Subcutaneous abdominal adipose tissue (tissue), 5 donors: ENCODE data around the gene PLA2G12A.

Experiments used
- H3K27ac ChIP-seq: one replicate; pipeline ENCODE4 v1.7.0; 2013; ENCODE audit warnings: low read depth, mild to moderate bottlenecking, inconsistent platforms, low read length, moderate library complexity
- H3K27me3 ChIP-seq, 5 donors: one replicate each; pipeline ENCODE4 v1.7.0; 2013; ENCODE audit warnings: low read length in 5 of 5, inconsistent platforms in 1 of 5; ENCODE audit not compliant: control insufficient read depth in 5 of 5, insufficient read depth in 4 of 5
- H3K36me3 ChIP-seq, 5 donors: one replicate each; pipeline ENCODE4 v1.7.0; 2013; ENCODE audit warnings: low read length in 5 of 5; ENCODE audit not compliant: control insufficient read depth in 5 of 5, insufficient read depth in 5 of 5
- H3K4me1 ChIP-seq, 5 donors: one replicate each; pipeline ENCODE4 v1.7.0; 2013; ENCODE audit warnings: low read length in 5 of 5, mild to moderate bottlenecking in 3 of 5, moderate library complexity in 1 of 5; ENCODE audit not compliant: control insufficient read depth in 5 of 5, insufficient read depth in 5 of 5
- H3K4me3 ChIP-seq, 5 donors: one replicate each; pipeline ENCODE4 v1.7.0; 2013; ENCODE audit warnings: low read length in 5 of 5, low read depth in 1 of 5
- H3K9ac ChIP-seq, 5 donors: one replicate each; pipeline ENCODE4 v1.7.0; 2013; ENCODE audit warnings: low read length in 5 of 5, mild to moderate bottlenecking in 4 of 5, moderate library complexity in 3 of 5
- H3K9me3 ChIP-seq, 5 donors: one replicate each; pipeline ENCODE4 v1.7.0; 2013; ENCODE audit warnings: low read length in 5 of 5; ENCODE audit not compliant: control insufficient read depth in 5 of 5
- donor health status: healthy.
- donor health status: healthy.
- donor health status: healthy.
- donor health status: healthy.
- donor health status: healthy.

Gene PLA2G12A

DNA sequence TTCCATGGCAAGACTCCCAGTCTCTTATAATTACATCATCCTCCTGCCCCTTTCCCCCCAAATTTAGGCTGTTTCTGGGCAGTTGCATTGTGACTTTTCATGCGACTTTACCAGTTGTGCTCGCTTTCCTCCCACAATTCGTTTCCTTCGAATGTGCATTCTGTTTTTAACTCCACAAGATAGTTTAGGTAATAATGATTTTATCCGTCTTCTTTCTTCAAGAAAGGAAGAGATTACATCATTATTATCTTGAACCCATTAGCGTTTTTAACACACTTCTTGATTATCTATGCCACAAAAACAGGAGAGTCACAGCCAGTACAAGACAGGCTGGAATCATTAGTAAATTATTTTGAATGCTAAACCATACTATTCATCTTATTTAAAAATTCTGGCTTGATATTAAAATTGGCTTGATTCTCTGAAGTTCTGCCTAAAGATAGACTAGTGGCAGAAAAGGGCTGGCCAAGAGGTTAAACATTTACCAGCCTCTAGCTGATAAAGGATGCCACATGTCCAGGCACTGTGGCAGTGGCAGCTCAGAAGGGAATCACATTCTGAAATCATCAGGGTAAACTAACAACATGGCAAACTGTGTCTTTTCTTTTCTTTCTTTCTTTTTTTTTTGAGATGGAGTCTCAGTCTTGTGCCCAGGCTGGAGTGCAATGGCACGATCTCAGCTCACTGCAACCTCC lies 19.7 kb upstream of the PLA2G12A start:
- Histone ChIP-seq H3K9ac (no peak overlapping the region), H3K27me3 (no peaks in the 10 kb centered on the region), H3K27ac (no peak overlapping the region), H3K9me3 (no peaks in the 10 kb centered on the region), H3K4me1 (no peaks in the 10 kb centered on the region), H3K4me3 (no peak overlapping the region), H3K36me3 (no peaks in the 10 kb centered on the region)

DNA sequence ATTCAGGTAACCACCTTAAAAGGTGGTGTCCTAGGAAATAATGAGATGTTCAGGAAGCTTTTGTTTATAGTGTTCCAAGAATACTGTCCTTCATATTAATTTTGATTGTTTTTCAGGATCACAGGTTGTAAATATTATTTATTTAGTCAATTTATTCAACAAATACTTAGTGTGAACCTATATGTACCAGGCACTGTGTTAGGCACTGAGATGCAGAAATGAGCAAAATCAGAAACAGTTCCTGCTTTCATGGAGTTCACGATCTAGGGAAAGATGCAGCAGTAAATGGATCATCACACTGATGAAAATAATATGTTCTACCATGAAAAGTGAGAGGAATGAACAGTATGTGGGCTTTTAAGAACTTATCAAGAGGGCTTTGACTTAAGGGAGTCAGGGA lies 18.2 kb upstream of the PLA2G12A start:
- H3K9me3 ChIP-seq: no peaks in the 10 kb centered on the region
- no peak overlapping the region for H3K4me3 ChIP-seq
- H3K4me1 ChIP-seq: no peaks in the 10 kb centered on the region
- H3K9ac ChIP-seq: no peak overlapping the region
- H3K27ac ChIP-seq: no peak overlapping the region
- H3K36me3 ChIP-seq: no peaks in the 10 kb centered on the region
- H3K27me3 ChIP-seq: no peaks in the 10 kb centered on the region

DNA sequence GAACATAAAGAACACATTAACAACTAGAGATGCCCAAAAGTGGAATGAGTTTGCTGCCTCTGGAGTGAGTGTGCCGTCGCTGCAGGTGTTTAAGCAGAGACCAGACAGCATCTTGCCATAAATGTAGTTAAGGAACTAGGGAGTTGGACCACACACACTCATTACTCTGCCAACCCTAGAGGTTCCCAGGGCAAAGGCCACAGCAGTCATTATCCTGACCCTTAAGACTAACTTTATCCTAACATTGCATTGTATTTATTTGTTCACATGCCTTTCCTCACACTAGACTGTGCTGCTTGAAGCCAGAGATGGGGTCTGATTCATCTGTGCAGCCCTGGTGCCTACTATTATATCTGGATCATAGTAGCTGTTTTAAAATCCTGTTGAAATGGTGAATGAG lies 16.9 kb upstream of the PLA2G12A start:
- H3K4me1 ChIP-seq: no peaks in the 10 kb centered on the region
- no peaks in the 10 kb centered on the region for H3K36me3 ChIP-seq
- no peak overlapping the region for H3K9ac ChIP-seq
- H3K4me3 ChIP-seq: no peak overlapping the region
- no peak overlapping the region for H3K27ac ChIP-seq
- H3K9me3 ChIP-seq: no peaks in the 10 kb centered on the region
- no peaks in the 10 kb centered on the region for H3K27me3 ChIP-seq

DNA sequence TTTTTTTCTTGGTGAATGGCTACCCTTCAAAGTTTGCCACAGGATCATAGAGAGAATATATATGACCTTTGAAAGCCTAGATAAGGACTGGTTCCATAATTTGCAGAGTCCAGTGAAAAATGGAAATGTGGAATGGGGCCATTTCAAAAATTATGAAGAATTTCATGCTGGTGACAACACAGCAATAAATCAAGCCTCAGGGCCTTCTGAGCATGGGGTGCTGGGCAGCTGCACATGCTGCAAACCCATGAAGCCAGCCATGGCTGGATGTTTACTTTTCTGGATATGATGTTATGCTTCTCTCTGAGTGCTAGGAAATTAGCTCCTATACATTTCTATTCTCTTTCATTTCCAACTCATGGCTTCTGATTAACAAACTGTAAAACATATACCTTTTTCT lies 16.0 kb upstream of the PLA2G12A start:
- no peaks in the 10 kb centered on the region for H3K4me1 ChIP-seq
- no peaks in the 10 kb centered on the region for H3K9me3 ChIP-seq
- H3K36me3 ChIP-seq: no peaks in the 10 kb centered on the region
- no peak overlapping the region for H3K27ac ChIP-seq
- no peaks in the 10 kb centered on the region for H3K27me3 ChIP-seq
- H3K9ac ChIP-seq: no peak overlapping the region
- H3K4me3 ChIP-seq: no peak overlapping the region

DNA sequence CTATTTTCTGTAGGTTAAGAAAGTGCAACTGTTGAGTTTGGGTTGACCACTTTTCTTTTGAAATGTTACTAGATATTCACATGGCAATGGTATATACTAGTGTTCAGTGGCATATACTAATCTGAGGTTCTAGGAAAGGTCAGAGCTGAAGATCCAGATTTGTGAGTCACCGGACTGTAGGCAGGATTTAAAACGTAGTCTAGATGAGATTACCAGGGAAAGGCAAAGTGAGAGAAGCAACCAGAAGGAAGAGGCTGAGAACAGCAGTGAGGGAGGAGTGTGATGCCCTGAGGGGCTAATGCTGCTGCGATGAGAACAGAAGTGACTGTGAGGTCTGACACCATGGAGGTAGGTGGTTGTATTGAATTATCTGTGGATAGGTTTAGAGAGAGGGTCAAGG lies 9.7 kb upstream of the PLA2G12A start:
- H3K9ac ChIP-seq: no peak overlapping the region
- H3K4me3 ChIP-seq: no peak overlapping the region
- no peak overlapping the region for H3K27ac ChIP-seq
- H3K4me1 ChIP-seq: no peaks in the 10 kb centered on the region
- H3K27me3 ChIP-seq: peaks cover 0 to 6% (median 0%) of the 10 kb centered on the region in 5 donors
- no peaks in the 10 kb centered on the region for H3K36me3 ChIP-seq
- no peaks in the 10 kb centered on the region for H3K9me3 ChIP-seq

DNA sequence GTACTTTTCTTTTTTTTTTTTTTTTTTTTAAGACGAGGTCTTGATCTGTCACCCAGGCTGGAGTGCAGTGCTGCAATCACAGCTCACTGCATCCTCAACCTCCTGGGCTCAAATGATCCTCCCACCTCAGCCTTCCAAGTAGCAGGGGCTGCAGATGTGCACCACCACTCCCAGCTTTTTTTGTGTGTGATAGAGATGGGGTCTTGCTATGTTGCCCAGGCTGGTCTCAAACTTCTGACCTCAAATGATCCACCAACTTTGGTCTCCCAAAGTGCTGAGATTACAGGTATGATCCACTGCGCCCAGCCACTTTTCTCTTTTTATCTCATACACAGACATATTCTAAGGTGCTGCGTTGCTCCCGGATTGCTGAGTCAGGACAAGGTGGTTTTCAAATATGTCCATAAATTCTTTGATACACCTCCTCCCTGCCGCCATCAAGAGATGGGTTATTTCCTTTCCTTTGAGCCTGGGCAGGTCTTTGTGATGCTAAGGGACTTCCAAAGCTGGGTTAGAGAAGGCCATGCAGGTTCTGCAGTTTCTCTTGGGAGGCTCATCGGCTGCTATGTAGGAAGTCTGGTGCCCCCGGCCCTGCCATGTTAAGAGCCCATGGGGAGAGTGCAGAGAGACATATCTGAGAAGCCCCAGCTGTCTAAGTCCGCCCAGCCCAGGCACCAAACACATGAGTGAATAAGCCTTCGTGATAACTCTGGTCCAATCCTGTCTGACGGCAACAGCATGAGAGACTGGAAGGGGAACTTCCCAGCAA lies 8.4 kb upstream of the PLA2G12A start:
- no peak overlapping the region for H3K9ac ChIP-seq
- H3K27me3 ChIP-seq: peaks cover 0 to 6% (median 0%) of the 10 kb centered on the region in 5 donors

DNA sequence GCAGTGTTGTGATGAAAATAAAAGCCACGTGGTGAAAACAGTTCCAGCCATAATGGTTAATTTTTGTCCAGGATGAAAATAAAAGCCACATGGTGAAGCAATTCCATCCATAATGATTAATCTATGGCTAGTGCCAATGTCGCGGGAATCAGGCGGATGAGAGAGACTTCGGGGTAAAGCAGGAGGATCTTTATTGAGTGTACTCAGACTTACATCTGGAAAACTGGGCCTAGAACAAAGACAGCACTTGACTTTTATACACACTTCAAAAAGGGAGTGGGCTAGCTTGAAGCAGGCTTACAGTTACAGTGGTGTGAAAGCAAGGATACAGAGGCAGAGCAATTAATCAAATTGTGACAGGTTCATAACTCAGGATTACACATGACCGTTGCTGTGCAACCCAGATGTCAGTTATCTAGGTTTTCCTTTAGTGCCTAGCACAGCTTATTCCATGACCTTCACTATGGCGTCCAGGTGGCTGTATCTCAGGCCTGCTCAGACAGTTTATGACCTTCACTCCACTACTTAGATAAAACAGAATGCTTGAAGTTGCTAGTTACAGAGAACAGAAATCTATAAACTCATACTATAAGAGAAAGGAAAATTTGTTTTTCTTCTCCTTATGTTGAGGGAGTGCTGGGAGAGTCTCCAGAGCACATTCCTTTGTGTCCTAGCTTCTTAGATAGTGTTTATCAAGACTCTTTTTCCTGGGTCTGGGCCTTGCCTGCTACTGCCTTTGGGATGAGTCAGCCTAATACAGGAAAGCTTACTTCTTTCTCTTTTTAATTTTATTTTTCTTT lies 5.9 kb upstream of the PLA2G12A start:
- Histone ChIP-seq H3K9ac (no peak overlapping the region), H3K4me3 (no peak overlapping the region), H3K27ac (no peak overlapping the region), H3K9me3 (no peaks in the 10 kb centered on the region), H3K27me3 (peaks cover 0 to 6% (median 0%) of the 10 kb centered on the region in 5 donors), H3K4me1 (peaks cover 0 to 1% (median under 1%) of the 10 kb centered on the region in 5 donors), H3K36me3 (no peaks in the 10 kb centered on the region)

More for the DNA sequence above, 8.4 kb upstream of the PLA2G12A start:
- H3K27ac ChIP-seq: no peak overlapping the region
- no peak overlapping the region for H3K4me3 ChIP-seq
- no peaks in the 10 kb centered on the region for H3K4me1 ChIP-seq
- no peaks in the 10 kb centered on the region for H3K9me3 ChIP-seq
- no peaks in the 10 kb centered on the region for H3K36me3 ChIP-seq

DNA sequence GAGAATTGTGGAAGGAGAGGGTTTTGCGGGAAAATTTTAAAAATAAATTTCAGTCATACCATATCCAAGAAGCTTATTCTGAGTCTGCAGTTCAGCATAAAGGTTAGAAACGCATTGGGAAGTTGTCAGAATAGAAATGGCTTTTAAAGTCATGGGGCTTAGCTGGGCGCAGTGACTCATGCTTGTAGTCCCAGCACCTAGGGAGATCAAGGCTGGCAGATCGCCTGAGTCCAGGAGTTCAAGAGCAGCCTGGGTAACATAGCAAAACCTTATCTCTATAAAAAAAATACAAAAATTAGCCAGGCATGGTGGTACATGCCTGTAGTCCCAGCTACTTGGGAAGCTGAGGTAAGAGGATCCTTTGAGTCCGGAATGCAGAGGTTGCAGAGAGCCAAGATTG lies 3.9 kb upstream of the PLA2G12A start:
- no peaks in the 10 kb centered on the region for H3K36me3 ChIP-seq
- peaks cover 0 to 16% (median 14%) of the 10 kb centered on the region in 5 donors for H3K4me1 ChIP-seq
- H3K27ac ChIP-seq: no peak overlapping the region
- no peak overlapping the region for H3K9ac ChIP-seq
- H3K27me3 ChIP-seq: peaks cover 0 to 6% (median 0%) of the 10 kb centered on the region in 5 donors
- no peak overlapping the region for H3K4me3 ChIP-seq
- H3K9me3 ChIP-seq: no peaks in the 10 kb centered on the region

DNA sequence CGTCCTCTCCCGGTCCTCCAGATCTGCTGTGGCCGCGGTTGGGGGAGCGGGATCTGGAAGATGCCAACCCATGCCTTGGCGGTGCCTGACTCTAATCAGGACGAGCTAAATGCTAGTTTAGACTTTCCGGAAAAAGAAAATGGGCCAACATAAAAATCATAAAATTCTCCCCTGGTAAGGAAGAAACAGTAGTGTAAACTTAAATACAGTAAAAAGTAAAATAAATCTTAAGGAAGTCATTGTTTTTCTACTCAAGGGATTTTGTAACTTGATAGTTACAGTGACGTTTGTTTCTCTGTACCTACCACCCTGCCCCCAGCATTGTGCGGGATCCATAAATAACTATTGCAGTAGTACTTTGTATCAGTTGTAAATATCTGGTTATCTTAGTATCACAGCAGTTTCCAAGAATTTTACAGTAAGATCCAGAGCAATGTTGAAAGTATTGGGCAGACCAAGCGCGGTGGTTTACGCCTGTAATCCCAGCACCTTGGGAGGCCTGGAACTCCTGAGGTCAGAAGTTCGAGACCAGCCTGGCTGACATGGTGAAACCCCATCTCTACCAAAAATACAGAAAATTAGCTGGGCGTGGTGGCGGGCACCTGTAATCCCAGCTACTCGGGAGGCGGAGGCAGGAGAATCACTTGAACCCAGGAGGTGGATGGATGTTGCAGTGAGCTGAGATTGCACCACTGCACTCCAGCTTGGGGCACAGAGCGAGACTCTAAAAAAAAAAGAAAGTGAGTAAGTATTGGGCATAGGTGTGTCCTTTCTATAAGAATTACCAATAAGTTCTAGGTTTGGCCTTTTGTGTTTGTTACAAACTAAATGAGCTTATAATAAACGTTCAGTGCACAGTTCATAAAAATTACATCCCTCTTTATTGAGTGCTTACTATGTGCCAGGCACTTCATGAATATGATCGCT lies 1.0 kb upstream of the PLA2G12A start:
- Histone ChIP-seq H3K36me3 (no peaks in the 10 kb centered on the region), H3K27me3 (no peaks in the 10 kb centered on the region), H3K9me3 (no peaks in the 10 kb centered on the region), H3K4me3 (peak overlapping the region; percentile 88 to 97 (median 95)), H3K4me1 (peaks cover 0 to 26% (median 15%) of the 10 kb centered on the region in 5 donors), H3K27ac (peak overlapping the region; percentile 78), H3K9ac (peak overlapping the region in 4 of 5 donors; percentile 67 to 85 (median 78))
